Mesangial cell (primary cell): ENCODE data around the gene ABHD17C. TPM values are rescaled to one million over a fixed set of nuclear protein-coding genes. Genes with fewer than 3 reads are reported as not detected.

Source experiments
- total RNA-seq: library from RNA; depleted of rRNA; stranded (reverse); fragments of >200 nt; gene quantifications from 2 replicates; pipeline ENCODE4 v1.2.3, GENCODE V29; 2015

The ABHD17C gene
- total RNA-seq = 4.2 and 7.1 TPM in 2 replicates

DNA sequence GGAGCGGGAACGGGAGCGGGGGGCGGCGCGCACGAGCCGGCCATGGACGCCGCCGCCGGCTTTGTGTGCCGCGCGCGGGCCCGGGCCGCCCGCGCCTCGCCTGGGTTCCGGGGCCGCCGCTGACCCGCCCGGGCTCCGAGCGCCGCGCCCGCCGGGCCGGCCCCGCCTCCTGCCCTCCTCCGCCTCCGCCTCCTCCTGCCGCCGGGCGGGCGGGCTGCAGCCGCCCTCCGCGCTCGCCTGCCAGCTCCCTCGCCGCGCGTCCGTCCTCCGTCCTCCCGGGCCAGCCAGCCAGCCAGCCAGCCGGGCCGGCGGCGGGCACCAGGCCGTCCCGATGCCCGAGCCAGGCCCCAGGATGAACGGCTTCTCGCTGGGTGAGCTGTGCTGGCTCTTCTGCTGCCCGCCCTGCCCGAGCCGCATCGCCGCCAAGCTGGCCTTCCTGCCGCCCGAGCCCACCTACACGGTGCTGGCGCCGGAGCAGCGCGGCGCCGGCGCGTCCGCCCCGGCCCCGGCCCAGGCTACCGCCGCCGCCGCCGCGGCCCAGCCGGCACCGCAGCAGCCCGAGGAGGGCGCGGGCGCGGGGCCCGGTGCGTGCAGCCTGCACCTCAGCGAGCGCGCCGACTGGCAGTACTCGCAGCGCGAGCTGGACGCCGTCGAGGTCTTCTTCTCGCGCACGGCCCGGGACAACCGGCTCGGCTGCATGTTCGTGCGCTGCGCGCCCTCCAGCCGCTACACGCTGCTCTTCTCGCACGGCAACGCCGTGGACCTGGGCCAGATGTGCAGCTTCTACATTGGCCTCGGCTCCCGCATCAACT, at the start of gene ABHD17C:
TSS of gene ABHD17C (plus strand) at position 212 of the 812 bp plus-strand sequence. CDS start at position 332, 120 bp downstream.

DNA sequence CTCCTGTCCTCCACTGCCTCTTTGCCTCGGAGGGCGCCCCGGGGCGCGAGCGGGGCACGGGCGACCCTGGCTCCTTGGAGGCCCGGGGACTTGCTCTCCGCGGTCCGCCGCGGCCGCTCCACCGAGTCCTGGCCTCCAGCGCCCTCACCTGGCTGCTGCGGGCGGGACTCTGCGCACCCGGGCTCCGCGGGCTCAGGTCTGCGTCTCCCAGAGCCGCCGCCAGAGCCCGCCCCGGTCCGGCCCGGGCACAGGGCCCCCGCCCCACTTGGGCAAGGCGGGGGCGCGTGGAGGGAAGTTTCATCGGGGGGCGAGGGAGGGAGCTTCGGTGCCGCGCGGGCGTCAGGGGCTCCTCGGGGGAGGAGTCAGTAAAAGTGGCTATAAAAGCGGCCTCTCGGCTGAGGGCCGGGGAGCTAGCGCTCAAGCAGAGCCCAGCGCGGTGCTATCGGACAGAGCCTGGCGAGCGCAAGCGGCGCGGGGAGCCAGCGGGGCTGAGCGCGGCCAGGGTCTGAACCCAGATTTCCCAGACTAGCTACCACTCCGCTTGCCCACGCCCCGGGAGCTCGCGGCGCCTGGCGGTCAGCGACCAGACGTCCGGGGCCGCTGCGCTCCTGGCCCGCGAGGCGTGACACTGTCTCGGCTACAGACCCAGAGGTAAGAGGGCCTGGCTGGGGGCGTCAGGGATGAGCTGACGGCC, 84.0 kb downstream of the ABHD17C start, which contains the start of gene CEMIP:
TSS of gene CEMIP (plus strand) at position 407 of the 694 bp plus-strand sequence. CDS start 94,510 bp downstream, outside the sequence.

Other genes starting within 250 kb of the ABHD17C start
- 0.49 and 0.51 TPM in 2 replicates for gene CEMIP, start 84.1 kb downstream of the ABHD17C start, total RNA-seq